NCI-H1436 (cell line): ENCODE measurements around the gene IL27RA.

ENCODE experiments used
- DNase-seq: peaks from one replicate; lab custom pipeline; 2025; lab: John Stamatoyannopoulos, UW

Gene IL27RA

GRCh38 chr19:14088634-14089411, 57.3 kb downstream of the IL27RA start:
- DNase-seq, result no peak

DNA sequence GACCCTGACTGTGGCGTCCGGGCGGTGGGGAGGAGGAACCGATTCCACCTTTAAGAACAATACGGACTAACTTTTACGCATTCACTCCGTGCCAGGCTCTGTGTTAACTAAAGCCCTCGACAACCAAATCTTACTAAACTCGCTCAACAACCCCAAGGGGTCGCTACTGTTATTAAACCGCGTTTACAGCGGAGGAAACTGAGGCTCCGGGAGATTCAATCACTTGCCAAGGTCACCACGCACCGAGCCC, 57.8 kb downstream of the IL27RA start:
- no peak for DNase-seq

DNA sequence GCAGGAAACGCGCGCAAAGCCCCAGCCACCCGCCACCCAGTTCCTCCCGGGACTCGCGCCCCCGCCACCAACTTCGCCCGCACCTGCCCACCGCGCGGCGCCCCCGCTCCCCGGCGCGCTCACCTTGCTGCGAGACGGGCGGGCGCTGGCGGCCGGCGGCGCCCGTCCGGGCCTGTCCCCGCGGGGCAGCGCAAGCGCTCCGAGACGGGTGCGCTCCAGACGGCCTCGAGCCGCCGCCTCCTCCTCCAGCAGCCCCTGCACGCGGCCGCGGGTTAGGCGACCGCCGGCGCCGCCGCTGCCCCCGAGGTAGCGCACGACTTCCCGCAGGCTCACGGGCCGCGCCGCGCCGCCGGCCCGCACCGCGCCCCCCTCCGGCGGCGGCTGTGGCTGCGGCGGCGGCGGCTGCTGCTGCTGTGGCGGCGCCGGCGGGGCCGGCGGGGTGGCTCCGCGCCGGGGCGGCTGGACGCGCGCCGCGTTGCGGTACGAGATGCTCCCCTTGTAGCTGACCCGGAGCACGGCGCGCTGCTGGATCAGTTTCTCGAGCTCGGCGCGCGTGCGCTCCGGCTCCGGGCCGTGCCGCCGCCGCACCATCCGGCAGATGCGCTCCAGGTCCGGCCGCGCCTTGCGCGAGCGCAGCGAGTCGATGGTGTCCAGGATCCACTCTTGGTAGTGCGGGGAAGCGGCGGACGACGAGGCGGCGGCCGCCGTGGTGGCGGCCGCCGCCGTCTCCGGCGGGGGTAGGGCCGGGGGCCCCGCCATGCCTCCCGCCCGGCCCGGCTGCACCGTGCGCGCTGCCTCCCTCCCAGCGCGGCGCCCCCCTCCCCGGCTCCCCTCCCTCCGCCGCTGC, 58.3 kb downstream of the IL27RA start:
- DNase-seq, result peak; percentile 18

DNA sequence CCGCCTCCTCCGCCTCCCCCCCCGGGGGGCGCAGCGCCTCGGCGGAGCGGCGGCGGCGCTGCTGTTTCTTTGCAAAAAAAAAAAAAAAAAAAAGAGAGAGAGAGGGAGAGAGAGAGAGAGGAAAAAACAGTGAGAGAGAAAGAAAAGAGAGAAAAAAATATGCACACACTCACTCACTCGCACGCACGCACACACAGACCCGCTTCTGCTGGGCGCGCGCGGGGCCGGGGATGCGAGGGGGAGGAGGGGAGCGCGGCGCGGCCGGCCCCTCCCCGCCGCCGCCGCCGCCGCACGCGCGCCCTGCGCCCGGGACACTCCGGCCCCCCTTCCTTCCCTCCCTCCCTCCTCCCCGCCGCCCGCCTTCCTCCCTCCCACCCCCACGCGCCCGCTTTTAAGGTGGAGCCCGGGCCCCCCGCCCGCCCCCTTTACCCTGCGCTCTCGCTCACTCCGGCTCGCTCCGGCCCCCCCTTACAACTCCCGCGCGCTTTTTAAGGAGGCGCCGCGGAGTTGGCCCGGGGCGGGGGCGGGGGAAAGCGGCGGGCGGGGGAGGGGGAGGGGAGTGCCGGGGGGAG, 59.0 kb downstream of the IL27RA start, which contains the start of gene SAMD1:
SAMD1 (minus strand) TSS at position 243 of the 572 bp plus-strand sequence.
- DNase-seq, result peak; percentile 89

- peak; percentile 89 for DNase-seq
Measured at GRCh38 chr19:14091081-14091812, 59.7 kb downstream of the IL27RA start.

DNA sequence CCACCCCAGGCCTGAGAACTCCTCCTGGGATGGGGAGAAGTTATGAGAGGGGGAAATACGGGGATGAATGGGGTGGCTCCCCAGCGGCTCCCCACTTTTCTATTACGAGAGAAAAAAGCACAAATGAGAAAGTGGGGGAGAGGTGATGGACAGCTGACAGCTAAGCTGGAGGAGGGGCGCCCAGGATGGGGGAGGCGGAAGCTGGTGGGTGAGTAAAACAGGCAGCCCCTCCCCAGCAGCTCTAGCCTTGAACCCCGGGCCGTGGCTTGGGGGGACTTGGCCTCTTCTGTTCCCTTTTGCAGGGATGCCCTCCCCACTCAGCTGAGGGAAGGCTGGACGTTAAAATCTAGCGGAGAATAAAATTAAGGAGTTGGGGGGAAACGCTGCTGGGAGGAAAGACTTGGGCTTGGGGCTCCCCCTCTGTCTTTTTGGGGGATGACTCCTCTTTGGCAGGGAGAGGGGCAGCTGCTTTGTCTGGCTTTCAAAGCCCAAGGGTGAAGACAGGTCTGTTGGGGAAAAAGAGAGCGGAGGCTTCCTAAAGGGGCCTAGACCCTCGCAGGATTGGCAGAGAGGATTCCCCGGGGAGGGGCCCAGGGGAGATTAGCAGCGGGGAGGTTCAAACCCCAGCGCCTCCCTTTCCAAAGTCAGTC, 60.4 kb downstream of the IL27RA start:
- DNase-seq, result no peak

DNA sequence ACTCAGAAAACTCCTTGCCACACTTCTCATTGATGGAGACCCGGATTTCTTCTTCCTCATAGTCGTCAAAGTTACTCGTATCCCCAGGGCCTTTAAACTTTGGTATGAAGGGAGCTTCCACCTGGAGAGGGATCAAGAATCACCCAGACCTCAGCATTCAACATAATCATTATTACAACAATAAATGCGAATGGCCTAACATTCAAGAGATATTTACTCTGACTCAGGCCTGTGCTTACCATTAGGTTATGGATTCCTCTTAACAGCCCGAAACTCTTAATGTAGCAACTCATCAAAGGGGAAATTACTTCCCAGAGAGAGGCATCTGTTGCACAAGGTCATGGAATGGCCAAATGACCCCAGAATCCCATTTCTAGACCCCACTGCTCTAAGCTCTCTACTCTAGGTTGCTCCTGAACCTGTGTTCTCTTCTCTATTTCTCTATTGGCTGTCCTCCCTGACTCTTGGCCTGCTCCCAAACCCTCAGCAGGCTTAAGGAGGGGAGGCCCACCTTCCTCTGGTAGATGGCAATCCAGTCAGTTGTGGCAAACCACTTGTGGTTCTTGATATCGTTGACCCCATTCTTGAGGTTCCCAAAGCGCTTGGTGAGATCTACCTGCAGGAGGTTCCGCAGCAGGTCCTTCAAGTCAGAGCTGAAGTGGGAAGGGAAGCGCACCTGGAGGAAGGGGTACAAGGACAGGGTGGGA, 61.7 kb downstream of the IL27RA start:
- DNase-seq, result no peak

GRCh38 chr19:14094854-14095253, 63.3 kb downstream of the IL27RA start:
- no peak for DNase-seq

- DNase-seq, result no peak
Measured at GRCh38 chr19:14096272-14096992, 64.9 kb downstream of the IL27RA start.

GRCh38 chr19:14097532-14098151, 66.1 kb downstream of the IL27RA start:
- no peak for DNase-seq

- DNase-seq, result no peak
Measured at GRCh38 chr19:14101003-14101545, 69.5 kb downstream of the IL27RA start.

GRCh38 chr19:14102102-14102696, 70.6 kb downstream of the IL27RA start:
- no peak for DNase-seq

- no peak for DNase-seq
Measured at GRCh38 chr19:14102756-14103155, 71.2 kb downstream of the IL27RA start.
